Right lobe of liver (tissue), 4 donors: ENCODE data around the gene CSRNP2.

Experiments
- CTCF ChIP-seq, 4 donors: fragments of 200-600 bp in 3 of 4; fragments of 450-650 bp in 1 of 4; IDR thresholded peaks; one replicate each; pipeline versions ENCODE4 v1.5.1 to v1.8.0; 2016 to 2022; ENCODE audit warnings: antibody characterized with exemption in 4 of 4, mild to moderate bottlenecking in 2 of 4
- POLR2A ChIP-seq: fragments of 450-650 bp; IDR thresholded peaks from one replicate; pipeline ENCODE4 v1.6.1; 2017; ENCODE audit warnings: antibody characterized with exemption, mild to moderate bottlenecking
- donor health status: DM: no; HTN: no; CAD: no.
- donor health status: DM: no; HTN: no; CAD: no.
- donor health status: DM: no; HTN: yes; CAD: no.

GRCh38 chr12:51081421-51081820, 2.0 kb downstream of the CSRNP2 start:
- no peak for TF ChIP-seq CTCF (IDR thresholded peaks at IDR 0.05)
- no peak for TF ChIP-seq POLR2A
